Measurements from ENCODE around the gene GGCX. TPM values are rescaled to one million over a fixed set of nuclear protein-coding genes. Genes with fewer than 3 reads are reported as not detected.
"Not testable (repeated sequence)": the region's sequence is repeated elsewhere in the genome, so short reads cannot be mapped to it uniquely, and the experiment has no call there.

Gene GGCX
- 30.8 and 34.7 TPM in 2 replicates for total RNA-seq

GRCh38 chr2:85561280-85562212, at the start of gene GGCX:
Gene GGCX, minus strand, starts transcription at chr2:85561493. Its CDS starts 65 bp downstream, at chr2:85561428.
- DNase-seq (ENCODE audit: extremely low read depth, low read depth, low spot score) = no peak

- DNase-seq (ENCODE audit: extremely low read depth, low read depth, low spot score) = no peak
Measured at GRCh38 chr2:85607268-85608215, 46.2 kb upstream of the GGCX start.

GRCh38 chr2:85606116-85606455, 44.8 kb upstream of the GGCX start:
- no peak for DNase-seq (ENCODE audit: extremely low read depth, low read depth, low spot score)

GRCh38 chr2:85605406-85606115, 44.3 kb upstream of the GGCX start:
- DNase-seq (ENCODE audit: extremely low read depth, low read depth, low spot score) = no peak

GRCh38 chr2:85604568-85605339, 43.5 kb upstream of the GGCX start:
- DNase-seq (ENCODE audit: extremely low read depth, low read depth, low spot score) = no peak

- DNase-seq (ENCODE audit: extremely low read depth, low read depth, low spot score) = not testable (repeated sequence)
Measured at GRCh38 chr2:85604133-85604444, 42.8 kb upstream of the GGCX start.

- no peak for DNase-seq (ENCODE audit: extremely low read depth, low read depth, low spot score)
Measured at GRCh38 chr2:85602476-85603234, 41.4 kb upstream of the GGCX start, which contains the start of gene TMEM150A. Gene TMEM150A, minus strand, starts transcription at chr2:85602698. Its CDS starts 750 bp downstream, at chr2:85601948.

GRCh38 chr2:85601771-85602475, 40.6 kb upstream of the GGCX start:
- no peak for DNase-seq (ENCODE audit: extremely low read depth, low read depth, low spot score)

GRCh38 chr2:85600951-85601770, 39.9 kb upstream of the GGCX start:
- no peak for DNase-seq (ENCODE audit: extremely low read depth, low read depth, low spot score)

GRCh38 chr2:85600235-85600575, 38.9 kb upstream of the GGCX start:
- DNase-seq (ENCODE audit: extremely low read depth, low read depth, low spot score) = no peak

- no peak for DNase-seq (ENCODE audit: extremely low read depth, low read depth, low spot score)
Measured at GRCh38 chr2:85599468-85600234, 38.4 kb upstream of the GGCX start.

GRCh38 chr2:85598594-85599340, 37.5 kb upstream of the GGCX start:
- DNase-seq (ENCODE audit: extremely low read depth, low read depth, low spot score) = no peak

- DNase-seq (ENCODE audit: extremely low read depth, low read depth, low spot score) = no peak
Measured at GRCh38 chr2:85597241-85597640, 35.9 kb upstream of the GGCX start.

GRCh38 chr2:85596486-85597143, 35.3 kb upstream of the GGCX start:
- no peak for DNase-seq (ENCODE audit: extremely low read depth, low read depth, low spot score)

- DNase-seq (ENCODE audit: extremely low read depth, low read depth, low spot score) = no peak
Measured at GRCh38 chr2:85596026-85596333, 34.7 kb upstream of the GGCX start.

- DNase-seq (ENCODE audit: extremely low read depth, low read depth, low spot score) = peak; percentile 97
Measured at GRCh38 chr2:85595301-85596025, 34.2 kb upstream of the GGCX start, which contains the start of gene RNF181. Gene RNF181, plus strand, starts transcription at chr2:85595745. Its CDS starts 19 bp downstream, at chr2:85595764.

Data from glomerular endothelial cell (primary cell).